Activated T-helper 1 cell treated with anti-CD3 and anti-CD28 coated beads, Interleukin-12 subunit alpha, Interleukin-12 subunit beta, Interleukin-2, Interleukin-4 antibody, amounts not matched to agents 30 ng/mL and 10 ng/mL and 1 ng/mL, durations not matched to agents 14 hours and 24 hours and 36 hours (primary cell): ENCODE measurements around the gene EXOC6B. TPM values are rescaled to one million over a fixed set of nuclear protein-coding genes. Genes with fewer than 3 reads are reported as not detected.

Experiments
- DNase-seq: peaks from one replicate; pipeline ENCODE4 v3.0.0; 2021; ENCODE audit warnings: low spot score
- H3K27ac Mint-ChIP-seq: one replicate; pipeline ENCODE4 v1.8.0; 2021; ENCODE audit warnings: mild to moderate bottlenecking, mixed read lengths
- H3K27me3 Mint-ChIP-seq: one replicate; pipeline ENCODE4 v1.8.0; 2022; ENCODE audit warnings: mild to moderate bottlenecking, moderate library complexity, mixed read lengths; ENCODE audit not compliant: insufficient read depth
- H3K36me3 Mint-ChIP-seq: one replicate; pipeline ENCODE4 v1.8.0; 2021; ENCODE audit warnings: low read depth, mixed read lengths
- H3K4me1 Mint-ChIP-seq: one replicate; pipeline ENCODE4 v1.8.0; 2021; ENCODE audit warnings: low read depth, mixed read lengths
- H3K4me3 Mint-ChIP-seq: one replicate; pipeline ENCODE4 v1.8.0; 2021; ENCODE audit warnings: mild to moderate bottlenecking, moderate library complexity, mixed read lengths
- H3K9me3 Mint-ChIP-seq: one replicate; pipeline ENCODE4 v1.8.0; 2021; ENCODE audit warnings: mixed read lengths
- intact Hi-C: fragments of 100-400 bp; cut with micrococcal nuclease; formaldehyde crosslinking; loops from one replicate; pipeline ENCODE4 v1.15.1; 2024
- total RNA-seq: library from RNA; stranded (reverse); gene quantifications from 2 replicates; pipeline ENCODE4 v1.2.3, GENCODE V29; 2022

Gene EXOC6B
- 6.8 and 7.7 TPM in 2 replicates for total RNA-seq

- Mint-ChIP-seq H3K4me1 (peaks cover 43% of the 10 kb centered on the region), H3K27ac (peak within 1 kb of the TSS; percentile 69), H3K27me3 (peaks cover 5% of the 10 kb centered on the region), H3K36me3 (peaks cover 6% of the 10 kb centered on the region), H3K4me3 (peak within 1 kb of the TSS; percentile 93), H3K9me3 (no peaks in the 10 kb centered on the region)
- DNase-seq = peak; percentile 79
- intact Hi-C loops = loop anchor here (1.0 to 2.0 kb wide), 2 partner anchors 37 to 245 kb away; partner anchors contain the start of gene SFXN5
Measured at GRCh38 chr2:72825257-72826155, at the start of gene EXOC6B. Gene EXOC6B, minus strand, starts transcription at chr2:72826033.

GRCh38 chr2:72871880-72872279 lies 46.0 kb upstream of the EXOC6B start:
- Mint-ChIP-seq H3K27me3 (peaks cover 30% of the 10 kb centered on the region), H3K27ac (no peak overlapping the region), H3K9me3 (peaks cover 5% of the 10 kb centered on the region), H3K36me3 (no peaks in the 10 kb centered on the region), H3K4me1 (no peaks in the 10 kb centered on the region), H3K4me3 (no peak overlapping the region)
- intact Hi-C loops = no loop called here
- no peak for DNase-seq

GRCh38 chr2:72871060-72871459 lies 45.2 kb upstream of the EXOC6B start:
- intact Hi-C loops = no loop called here
- peaks cover 30% of the 10 kb centered on the region for H3K27me3 Mint-ChIP-seq
- H3K4me1 Mint-ChIP-seq = no peaks in the 10 kb centered on the region
- DNase-seq = no peak
- H3K27ac Mint-ChIP-seq = no peak overlapping the region
- H3K36me3 Mint-ChIP-seq = no peaks in the 10 kb centered on the region
- peaks cover 5% of the 10 kb centered on the region for H3K9me3 Mint-ChIP-seq
- H3K4me3 Mint-ChIP-seq = no peak overlapping the region

GRCh38 chr2:72864500-72864899 lies 38.7 kb upstream of the EXOC6B start:
- H3K36me3 Mint-ChIP-seq = no peaks in the 10 kb centered on the region
- intact Hi-C loops = loop anchor here (10.0 kb wide), 1 partner anchor 940 kb away; no protein-coding TSS in a partner anchor
- no peaks in the 10 kb centered on the region for H3K9me3 Mint-ChIP-seq
- H3K4me3 Mint-ChIP-seq = no peak overlapping the region
- no peak overlapping the region for H3K27ac Mint-ChIP-seq
- no peak for DNase-seq
- H3K27me3 Mint-ChIP-seq = peaks cover 37% of the 10 kb centered on the region
- H3K4me1 Mint-ChIP-seq = peaks cover 15% of the 10 kb centered on the region

- Mint-ChIP-seq H3K27me3 (peaks cover 33% of the 10 kb centered on the region), H3K27ac (no peak overlapping the region), H3K9me3 (no peaks in the 10 kb centered on the region), H3K4me3 (no peak overlapping the region), H3K36me3 (no peaks in the 10 kb centered on the region), H3K4me1 (peaks cover 15% of the 10 kb centered on the region)
- DNase-seq = no peak
- intact Hi-C loops = loop anchor here (10.0 kb wide), 1 partner anchor 938 kb away; no protein-coding TSS in a partner anchor
Measured at GRCh38 chr2:72863046-72863445, 37.2 kb upstream of the EXOC6B start.

- intact Hi-C loops = loop anchor here (1.0 to 10.0 kb wide), 5 partner anchors 25 to 938 kb away; partner anchors contain the start of genes EXOC6B and SPR
- no peaks in the 10 kb centered on the region for H3K9me3 Mint-ChIP-seq
- no peaks in the 10 kb centered on the region for H3K36me3 Mint-ChIP-seq
- H3K27ac Mint-ChIP-seq = no peak overlapping the region
- peak overlapping the region; percentile 54 for H3K4me3 Mint-ChIP-seq
- H3K27me3 Mint-ChIP-seq = peaks cover 29% of the 10 kb centered on the region
- H3K4me1 Mint-ChIP-seq = peaks cover 15% of the 10 kb centered on the region
- DNase-seq = peak; percentile 80
Measured at GRCh38 chr2:72862239-72862988, 36.6 kb upstream of the EXOC6B start.

- H3K27me3 Mint-ChIP-seq = peaks cover 32% of the 10 kb centered on the region
- H3K36me3 Mint-ChIP-seq = no peaks in the 10 kb centered on the region
- no peak overlapping the region for H3K4me3 Mint-ChIP-seq
- no peaks in the 10 kb centered on the region for H3K9me3 Mint-ChIP-seq
- DNase-seq = peak; percentile 29
- H3K27ac Mint-ChIP-seq = no peak overlapping the region
- intact Hi-C loops = loop anchor here (1.0 to 10.0 kb wide), 2 partner anchors 54 to 935 kb away; no protein-coding TSS in a partner anchor
- H3K4me1 Mint-ChIP-seq = peaks cover 15% of the 10 kb centered on the region
Measured at GRCh38 chr2:72859831-72860262, 34.0 kb upstream of the EXOC6B start.

- Mint-ChIP-seq H3K4me3 (no peak overlapping the region), H3K36me3 (no peaks in the 10 kb centered on the region), H3K27ac (no peak overlapping the region), H3K27me3 (peaks cover 2% of the 10 kb centered on the region), H3K4me1 (no peaks in the 10 kb centered on the region), H3K9me3 (no peaks in the 10 kb centered on the region)
- no peak for DNase-seq
- intact Hi-C loops = no loop called here
Measured at GRCh38 chr2:72851333-72851732, 25.5 kb upstream of the EXOC6B start.

GRCh38 chr2:72849138-72849462 lies 23.3 kb upstream of the EXOC6B start:
- intact Hi-C loops = no loop called here
- Mint-ChIP-seq H3K27ac (no peak overlapping the region), H3K36me3 (no peaks in the 10 kb centered on the region), H3K4me1 (no peaks in the 10 kb centered on the region), H3K9me3 (no peaks in the 10 kb centered on the region), H3K27me3 (peaks cover 2% of the 10 kb centered on the region), H3K4me3 (no peak overlapping the region)
- DNase-seq = no peak

GRCh38 chr2:72848436-72849137 lies 22.8 kb upstream of the EXOC6B start:
- DNase-seq = no peak
- Mint-ChIP-seq H3K9me3 (no peaks in the 10 kb centered on the region), H3K27ac (no peak overlapping the region), H3K36me3 (no peaks in the 10 kb centered on the region), H3K4me1 (no peaks in the 10 kb centered on the region), H3K4me3 (no peak overlapping the region), H3K27me3 (peaks cover 2% of the 10 kb centered on the region)
- intact Hi-C loops = no loop called here

GRCh38 chr2:72847534-72848315 lies 21.9 kb upstream of the EXOC6B start:
- Mint-ChIP-seq H3K27me3 (peaks cover 2% of the 10 kb centered on the region), H3K27ac (no peak overlapping the region), H3K4me3 (no peak overlapping the region), H3K36me3 (no peaks in the 10 kb centered on the region), H3K9me3 (no peaks in the 10 kb centered on the region), H3K4me1 (no peaks in the 10 kb centered on the region)
- no peak for DNase-seq
- intact Hi-C loops = no loop called here
